Thyroid gland (tissue), 4 donors: ENCODE results near the gene MACF1. TPM values are rescaled to one million over a fixed set of nuclear protein-coding genes. Genes with fewer than 3 reads are reported as not detected.
"Not testable (repeated sequence)": the region's sequence is repeated elsewhere in the genome, so short reads cannot be mapped to it uniquely, and the experiment has no call there.

Experiments used
- DNase-seq, 2 donors: peaks; one replicate each; pipeline ENCODE4 v3.0.0-alpha.2; 2019
- H3K27ac ChIP-seq, 3 donors: fragments of 200-600 bp; sonication (generic); 1 replicate in 2 of 3; 2 replicates in 1 of 3; pipeline ENCODE4 v1.5.1; 2016 to 2019; ENCODE audit warnings: mild to moderate bottlenecking in 1 of 3, moderate library complexity in 1 of 3
- H3K27me3 ChIP-seq: fragments of 200-600 bp; sonication (generic); one replicate; pipeline ENCODE4 v1.5.1; 2019
- H3K36me3 ChIP-seq, 2 donors: fragments of 200-600 bp; sonication (generic); one replicate each; pipeline ENCODE4 v1.5.1; 2016 to 2019
- H3K4me1 ChIP-seq, 2 donors: fragments of 200-600 bp; sonication (generic); one replicate each; pipeline ENCODE4 v1.5.1; 2017 to 2019
- H3K4me3 ChIP-seq, 3 donors: fragments of 200-600 bp; sonication (generic); replicated peaks in 1 of 3; 1 replicate in 2 of 3; 2 replicates in 1 of 3; pipeline ENCODE4 v1.5.1; 2016; ENCODE audit warnings: mild to moderate bottlenecking in 1 of 3
- H3K9me3 ChIP-seq: fragments of 200-600 bp; sonication (generic); one replicate; pipeline ENCODE4 v1.5.1; 2017
- POLR2A ChIP-seq, 2 donors: fragments of 450-650 bp; IDR thresholded peaks; one replicate each; pipeline ENCODE4 v1.6.1; 2017; ENCODE audit warnings: antibody characterized with exemption in 2 of 2, mild to moderate bottlenecking in 2 of 2, moderate library complexity in 1 of 2
- WGBS, 2 donors: methylation state at CpG; one replicate each; pipeline ENCODE4 v1.1.5; 2017; 5-methylcytosine and 5-hydroxymethylcytosine counted together
- intact Hi-C: fragments of 100-400 bp; cut with DNase I; formaldehyde crosslinking; loops from one replicate; pipeline ENCODE4 v1.15.1; 2023
- total RNA-seq, 4 donors: library from RNA; depleted of rRNA; stranded (reverse); fragments of >200 nt; gene quantifications; one replicate each; pipeline ENCODE4 v1.2.3, GENCODE V29; 2016
- TF ChIP-seq, protein P1 (sequence below), 6 experiments: fragments of 200-600 bp in 3 of 6; fragments of 450-650 bp in 3 of 6; sonication (generic) in 3 of 6; IDR thresholded peaks; one replicate each; pipeline ENCODE4 v1.5.1; 2016 to 2019; ENCODE audit warnings: antibody characterized with exemption in 6 of 6, mild to moderate bottlenecking in 2 of 6, inconsistent platforms in 1 of 6, moderate library complexity in 1 of 6

Gene MACF1
- total RNA-seq, 4 donors from 2014 or later = 308 to 834 (median 427) TPM

DNA sequence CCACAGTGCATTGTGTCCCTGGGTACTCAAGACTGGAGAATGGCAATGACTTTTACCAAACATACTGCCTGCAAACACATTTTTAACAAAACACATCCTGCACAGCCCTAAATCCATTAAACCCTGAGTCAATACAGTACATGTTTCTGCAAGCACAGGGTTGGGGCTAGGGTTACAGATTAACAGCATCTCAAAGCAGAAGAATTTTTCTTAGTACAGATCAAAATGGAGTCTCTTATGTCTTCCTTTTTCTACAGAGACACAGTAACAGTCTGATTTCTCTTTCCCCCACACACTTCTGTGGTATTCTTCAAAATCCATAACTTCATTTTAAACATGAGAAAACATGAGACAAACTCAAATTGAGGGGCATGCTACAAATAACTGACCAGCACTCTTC, 300.8 kb downstream of the MACF1 start:
- intact Hi-C loops = no loop called here

DNA sequence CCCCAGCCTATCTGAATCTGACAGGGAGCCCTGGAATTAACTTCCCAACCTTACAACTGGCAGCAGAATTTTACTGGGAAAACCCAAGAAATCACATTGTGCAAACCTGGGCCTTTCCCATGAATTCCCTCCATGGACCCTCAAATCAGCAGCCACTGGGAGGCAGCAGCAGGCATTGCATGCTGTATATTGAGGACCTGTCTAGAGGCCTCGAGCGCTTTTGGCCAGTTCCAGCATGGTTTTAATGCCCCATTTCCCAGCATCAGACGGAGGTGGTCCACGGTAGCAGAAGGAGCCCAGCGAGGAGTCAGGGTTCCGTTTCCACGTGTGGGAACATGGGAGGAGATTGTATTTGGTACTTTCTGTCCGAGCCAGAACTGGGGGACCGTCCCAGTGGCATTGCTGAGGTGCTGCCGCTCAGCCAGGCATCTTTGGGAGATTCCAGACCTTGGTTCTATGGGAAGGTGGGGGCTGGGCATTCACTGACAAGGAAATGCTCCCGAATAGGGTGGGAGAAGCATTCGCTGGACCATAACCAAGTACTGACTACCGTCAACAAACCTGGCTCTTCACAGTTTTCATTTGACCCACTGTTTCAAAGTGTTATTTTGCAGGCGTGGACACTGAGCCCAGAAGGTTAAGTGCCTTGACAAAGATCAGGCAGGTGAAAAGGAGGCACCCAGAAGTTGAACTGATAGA, 302.9 kb downstream of the MACF1 start:
- Histone ChIP-seq H3K27me3 (no peaks in the 10 kb centered on the region), H3K27ac (peak overlapping the region in 1 of 3 donors; percentile 18), H3K4me1 (peaks cover 3 to 23% of the 10 kb centered on the region in 2 donors), H3K4me3 (no peak overlapping the region), H3K36me3 (no peaks in the 10 kb centered on the region), H3K9me3 (no peaks in the 10 kb centered on the region)
- intact Hi-C loops = no loop called here
- DNase-seq = peak; percentile 41 to 50
- TF ChIP-seq, protein P1, sequence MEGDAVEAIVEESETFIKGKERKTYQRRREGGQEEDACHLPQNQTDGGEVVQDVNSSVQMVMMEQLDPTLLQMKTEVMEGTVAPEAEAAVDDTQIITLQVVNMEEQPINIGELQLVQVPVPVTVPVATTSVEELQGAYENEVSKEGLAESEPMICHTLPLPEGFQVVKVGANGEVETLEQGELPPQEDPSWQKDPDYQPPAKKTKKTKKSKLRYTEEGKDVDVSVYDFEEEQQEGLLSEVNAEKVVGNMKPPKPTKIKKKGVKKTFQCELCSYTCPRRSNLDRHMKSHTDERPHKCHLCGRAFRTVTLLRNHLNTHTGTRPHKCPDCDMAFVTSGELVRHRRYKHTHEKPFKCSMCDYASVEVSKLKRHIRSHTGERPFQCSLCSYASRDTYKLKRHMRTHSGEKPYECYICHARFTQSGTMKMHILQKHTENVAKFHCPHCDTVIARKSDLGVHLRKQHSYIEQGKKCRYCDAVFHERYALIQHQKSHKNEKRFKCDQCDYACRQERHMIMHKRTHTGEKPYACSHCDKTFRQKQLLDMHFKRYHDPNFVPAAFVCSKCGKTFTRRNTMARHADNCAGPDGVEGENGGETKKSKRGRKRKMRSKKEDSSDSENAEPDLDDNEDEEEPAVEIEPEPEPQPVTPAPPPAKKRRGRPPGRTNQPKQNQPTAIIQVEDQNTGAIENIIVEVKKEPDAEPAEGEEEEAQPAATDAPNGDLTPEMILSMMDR (IDR thresholded peaks at IDR 0.05) = peak in 3 of 6 experiments; percentile 26 to 39 (median 30)
- no peak for TF ChIP-seq POLR2A (IDR thresholded peaks at IDR 0.05)
- 48 to 58% methylated on average over 8 to 14 of the region's 14 CpGs for WGBS, 2 donors

More for the DNA sequence above, 300.8 kb downstream of the MACF1 start:
- H3K36me3 ChIP-seq = no peaks in the 10 kb centered on the region
- no peaks in the 10 kb centered on the region for H3K9me3 ChIP-seq
- H3K27me3 ChIP-seq = no peaks in the 10 kb centered on the region
- no peak for TF ChIP-seq POLR2A (IDR thresholded peaks at IDR 0.05)
- TF ChIP-seq, protein P1 (IDR thresholded peaks at IDR 0.05) = no peak
- H3K4me3 ChIP-seq = no peak overlapping the region
- DNase-seq = no peak
- no peak overlapping the region for H3K27ac ChIP-seq
- peaks cover 3 to 23% of the 10 kb centered on the region in 2 donors for H3K4me1 ChIP-seq

DNA sequence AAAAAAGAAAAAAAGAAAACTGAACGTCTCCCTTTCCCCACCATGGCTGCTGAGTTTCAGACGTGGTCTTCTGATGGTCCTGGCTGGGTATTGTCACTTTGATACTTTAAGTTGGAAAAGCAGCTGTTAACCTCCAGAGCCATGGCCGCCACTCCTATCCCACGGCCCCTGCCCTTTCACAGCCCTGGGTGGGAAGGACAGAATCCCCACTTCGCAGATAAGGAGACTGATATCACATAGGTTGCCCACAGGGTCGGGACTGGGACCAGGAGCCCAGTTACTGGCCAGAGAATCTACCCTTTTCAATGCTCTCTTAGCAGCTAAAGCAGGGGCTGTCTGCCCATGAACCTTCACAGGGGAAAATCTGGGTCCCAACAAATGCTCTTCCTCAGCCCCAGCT, 303.8 kb downstream of the MACF1 start:
- Histone ChIP-seq H3K4me3 (no peak overlapping the region), H3K27ac (peak overlapping the region in 1 of 3 donors; percentile 18), H3K4me1 (peaks cover 3 to 23% of the 10 kb centered on the region in 2 donors), H3K27me3 (no peaks in the 10 kb centered on the region), H3K9me3 (no peaks in the 10 kb centered on the region), H3K36me3 (no peaks in the 10 kb centered on the region)
- DNase-seq = no peak
- 79 to 85% methylated on average over 6 of the region's 6 CpGs for WGBS, 2 donors
- intact Hi-C loops = no loop called here
- TF ChIP-seq, protein P1 (IDR thresholded peaks at IDR 0.05) = no peak
- no peak for TF ChIP-seq POLR2A (IDR thresholded peaks at IDR 0.05)

DNA sequence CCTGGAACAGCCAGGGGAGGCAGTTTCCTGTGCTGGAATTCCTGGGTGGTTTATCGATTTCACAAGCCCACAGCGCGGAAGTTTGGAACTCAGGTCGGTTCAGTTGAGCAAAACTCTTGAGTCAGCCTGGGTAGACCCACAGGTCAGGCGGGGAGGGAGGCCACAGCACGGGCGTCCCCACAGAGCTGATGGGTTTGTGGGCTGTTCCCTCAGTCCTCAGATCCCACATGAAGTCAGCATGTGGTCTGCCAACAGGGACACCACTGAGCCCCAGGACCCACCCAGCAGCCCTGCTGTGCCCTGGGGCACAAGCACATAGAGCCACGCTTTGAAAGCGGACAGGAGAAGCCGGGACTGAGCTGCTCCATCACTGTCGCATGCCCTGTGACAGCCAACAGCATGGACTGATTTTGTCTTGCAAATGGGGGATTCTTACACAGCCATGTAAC, 304.4 kb downstream of the MACF1 start:
- Histone ChIP-seq H3K36me3 (no peaks in the 10 kb centered on the region), H3K27ac (no peak overlapping the region), H3K9me3 (no peaks in the 10 kb centered on the region), H3K27me3 (no peaks in the 10 kb centered on the region), H3K4me3 (no peak overlapping the region), H3K4me1 (peaks cover 3 to 23% of the 10 kb centered on the region in 2 donors)
- DNase-seq = no peak
- 86 to 88% methylated on average over 4 of the region's 11 CpGs for whole genome bisulfite sequencing, 2 donors
- intact Hi-C loops = no loop called here
- TF ChIP-seq POLR2A (IDR thresholded peaks at IDR 0.05) = no peak
- TF ChIP-seq, protein P1 (IDR thresholded peaks at IDR 0.05) = no peak

DNA sequence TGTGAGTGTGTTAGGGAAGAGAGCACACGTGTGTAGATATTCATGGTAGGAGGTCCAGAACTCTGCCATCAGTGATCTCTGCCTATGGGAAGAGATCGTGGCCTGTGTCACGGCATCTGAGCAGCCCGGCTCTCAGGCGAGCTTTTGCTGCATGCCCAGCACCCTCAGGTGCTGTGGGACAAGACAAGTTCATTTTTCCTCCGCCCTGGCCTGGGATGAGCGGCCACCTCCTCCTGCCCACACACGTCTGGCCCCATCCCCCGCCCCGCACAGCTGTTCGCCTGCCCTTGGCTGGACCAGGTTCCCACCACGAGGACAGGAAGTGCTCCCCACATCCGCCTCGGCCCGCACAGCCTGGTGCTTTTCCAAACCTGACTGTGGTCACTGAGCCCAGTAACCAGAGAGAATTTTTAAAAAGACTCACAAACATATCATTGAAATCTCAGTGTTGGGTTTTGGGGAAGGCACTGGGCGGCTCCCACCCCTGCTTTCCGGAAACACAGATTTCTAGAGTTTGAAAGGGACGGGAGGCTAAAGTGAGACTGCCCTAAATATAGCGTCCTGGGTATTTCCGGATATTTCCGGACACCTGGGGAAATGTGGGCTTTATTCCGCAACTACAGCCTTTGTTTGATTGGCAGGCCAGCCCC, 305.0 kb downstream of the MACF1 start:
- no peak overlapping the region for H3K27ac ChIP-seq
- intact Hi-C loops = no loop called here
- peaks cover 3 to 23% of the 10 kb centered on the region in 2 donors for H3K4me1 ChIP-seq
- no peaks in the 10 kb centered on the region for H3K36me3 ChIP-seq
- H3K27me3 ChIP-seq = no peaks in the 10 kb centered on the region
- DNase-seq = no peak
- no peak for TF ChIP-seq POLR2A (IDR thresholded peaks at IDR 0.05)
- TF ChIP-seq, protein P1 (IDR thresholded peaks at IDR 0.05) = no peak
- H3K9me3 ChIP-seq = no peaks in the 10 kb centered on the region
- 66 to 78% methylated on average over 8 to 18 of the region's 22 CpGs for WGBS, 2 donors
- H3K4me3 ChIP-seq = no peak overlapping the region

DNA sequence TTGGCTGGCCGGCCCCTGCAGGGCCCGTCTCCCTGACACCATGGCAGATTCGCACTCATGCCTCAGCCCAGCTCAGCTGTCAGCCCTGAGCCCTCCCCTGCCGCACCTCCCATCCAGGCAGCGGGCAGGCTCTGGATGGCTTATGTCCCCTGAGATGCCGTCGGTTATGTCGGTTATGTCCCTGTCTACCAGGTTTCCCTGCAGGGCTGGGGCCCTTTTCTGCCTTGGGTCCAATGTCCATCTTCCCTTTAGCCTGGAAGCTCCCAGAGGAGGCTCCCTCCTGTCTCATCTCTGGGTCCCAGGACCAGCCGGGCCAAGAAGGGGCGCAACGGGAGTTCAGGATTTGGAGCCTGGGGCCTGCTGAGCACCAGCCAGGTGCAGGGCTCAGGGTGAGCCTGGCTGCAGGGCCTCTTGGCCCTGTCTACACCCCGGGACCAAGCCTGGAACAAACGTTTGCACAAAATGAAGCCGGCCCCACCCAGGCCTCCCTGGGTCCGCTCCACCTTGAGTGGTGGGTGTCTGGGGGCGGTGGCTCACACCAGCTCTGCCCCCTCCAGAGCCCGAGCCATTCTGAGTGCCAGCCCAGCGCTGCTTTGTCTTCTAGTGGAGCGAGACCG, 306.2 kb downstream of the MACF1 start:
- H3K36me3 ChIP-seq, H3K27ac ChIP-seq, H3K27me3 ChIP-seq, DNase-seq, H3K4me3 ChIP-seq, H3K9me3 ChIP-seq, intact Hi-C loops: not testable (repeated sequence)
- WGBS, 2 donors = 90 to 93% methylated on average over 9 to 10 of the region's 20 CpGs
- H3K4me1 ChIP-seq = peaks cover 3 to 23% of the 10 kb centered on the region in 2 donors

DNA sequence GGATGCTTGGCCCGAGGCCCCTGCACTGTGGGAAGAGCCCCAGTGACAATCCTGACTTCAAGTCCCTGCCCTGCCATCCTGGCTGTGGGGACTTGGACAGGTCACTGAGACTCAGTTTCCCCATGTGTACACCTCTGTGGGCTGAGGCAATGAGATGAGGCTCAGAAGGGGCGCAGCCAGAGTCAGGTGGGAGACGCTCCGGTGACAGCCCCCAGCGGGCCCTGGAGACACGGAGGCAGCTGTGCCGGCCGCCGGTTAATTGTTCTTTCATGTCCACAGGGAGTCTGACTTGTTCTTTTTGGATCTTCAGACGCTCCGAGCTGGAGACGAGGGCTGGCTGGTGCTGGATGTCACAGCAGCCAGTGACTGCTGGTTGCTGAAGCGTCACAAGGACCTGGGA, 307.0 kb downstream of the MACF1 start:
- H3K27ac ChIP-seq, DNase-seq, H3K27me3 ChIP-seq, H3K9me3 ChIP-seq, intact Hi-C loops, H3K4me3 ChIP-seq, H3K36me3 ChIP-seq: not testable (repeated sequence)
- peaks cover 3 to 23% of the 10 kb centered on the region in 2 donors for H3K4me1 ChIP-seq
- WGBS, 2 donors = no CpG with 5 or more reads among the region's 13 CpGs
